Fibroblast of lung (primary cell): ENCODE measurements around the gene KCNIP3.

Experiments used
- EZH2 ChIP-seq: IDR thresholded peaks from 2 replicates; pipeline ENCODE4 v1.5.1; 2012; ENCODE audit warnings: low read length, control low read depth, mild to moderate bottlenecking; ENCODE audit errors: missing control alignments
- TF ChIP-seq, protein P1 (sequence below), 2 donors: IDR thresholded peaks in 1 of 2; conservative IDR thresholded peaks in 1 of 2; 1 replicate in 1 of 2; 2 replicates in 1 of 2; pipeline ENCODE4 v1.5.1; 2011 to 2012; ENCODE audit warnings: low read length in 2 of 2, control low read depth in 1 of 2, inconsistent platforms in 1 of 2, low read depth in 1 of 2, mild to moderate bottlenecking in 1 of 2

GRCh38 chr2:95399061-95399460 is 101.9 kb downstream of the KCNIP3 start:
- TF ChIP-seq, protein P1, sequence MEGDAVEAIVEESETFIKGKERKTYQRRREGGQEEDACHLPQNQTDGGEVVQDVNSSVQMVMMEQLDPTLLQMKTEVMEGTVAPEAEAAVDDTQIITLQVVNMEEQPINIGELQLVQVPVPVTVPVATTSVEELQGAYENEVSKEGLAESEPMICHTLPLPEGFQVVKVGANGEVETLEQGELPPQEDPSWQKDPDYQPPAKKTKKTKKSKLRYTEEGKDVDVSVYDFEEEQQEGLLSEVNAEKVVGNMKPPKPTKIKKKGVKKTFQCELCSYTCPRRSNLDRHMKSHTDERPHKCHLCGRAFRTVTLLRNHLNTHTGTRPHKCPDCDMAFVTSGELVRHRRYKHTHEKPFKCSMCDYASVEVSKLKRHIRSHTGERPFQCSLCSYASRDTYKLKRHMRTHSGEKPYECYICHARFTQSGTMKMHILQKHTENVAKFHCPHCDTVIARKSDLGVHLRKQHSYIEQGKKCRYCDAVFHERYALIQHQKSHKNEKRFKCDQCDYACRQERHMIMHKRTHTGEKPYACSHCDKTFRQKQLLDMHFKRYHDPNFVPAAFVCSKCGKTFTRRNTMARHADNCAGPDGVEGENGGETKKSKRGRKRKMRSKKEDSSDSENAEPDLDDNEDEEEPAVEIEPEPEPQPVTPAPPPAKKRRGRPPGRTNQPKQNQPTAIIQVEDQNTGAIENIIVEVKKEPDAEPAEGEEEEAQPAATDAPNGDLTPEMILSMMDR (conservative IDR thresholded peaks at IDR 0.05 in 1 of 2, IDR thresholded peaks at IDR 0.05 in 1 of 2; ENCODE audit: low read depth in 1 of 2, low read length in 2 of 2): no peak
- TF ChIP-seq EZH2: no peak
